Ecto neural progenitor cell (in vitro differentiated cells): ENCODE measurements around the gene FAM83C.
"Not testable (repeated sequence)": the region's sequence is repeated elsewhere in the genome, so short reads cannot be mapped to it uniquely, and the experiment has no call there.

ENCODE experiments used
- DNase-seq: peaks from one replicate; pipeline ENCODE4 v3.0.0-alpha.2; 2018; ENCODE audit warnings: low spot score

FAM83C gene

GRCh38 chr20:35318502-35319157, 26.4 kb upstream of the FAM83C start:
- no peak for DNase-seq

- no peak for DNase-seq
Measured at GRCh38 chr20:35317416-35318210, 25.4 kb upstream of the FAM83C start.

DNA sequence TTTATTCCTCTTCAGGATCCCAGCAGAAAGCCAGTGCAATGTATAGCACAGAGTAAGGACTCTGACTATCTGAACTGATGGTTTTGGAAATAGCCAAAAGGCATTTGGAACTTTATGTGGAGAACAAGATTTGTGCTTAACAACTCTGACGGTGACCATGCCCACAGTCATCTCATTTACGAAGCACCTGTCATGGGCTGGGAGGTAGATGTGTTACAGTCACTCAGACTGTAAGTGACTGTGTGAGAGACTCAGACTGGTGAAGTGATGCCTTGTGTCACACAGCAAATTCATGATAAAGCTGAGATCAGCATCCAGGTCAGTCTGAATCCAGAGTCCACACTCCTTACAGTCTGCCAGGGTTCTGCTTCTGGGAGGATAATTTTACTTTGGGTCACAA, 23.9 kb upstream of the FAM83C start:
- DNase-seq = no peak

- not testable (repeated sequence) for DNase-seq
Measured at GRCh38 chr20:35315632-35316020, 23.4 kb upstream of the FAM83C start.

DNA sequence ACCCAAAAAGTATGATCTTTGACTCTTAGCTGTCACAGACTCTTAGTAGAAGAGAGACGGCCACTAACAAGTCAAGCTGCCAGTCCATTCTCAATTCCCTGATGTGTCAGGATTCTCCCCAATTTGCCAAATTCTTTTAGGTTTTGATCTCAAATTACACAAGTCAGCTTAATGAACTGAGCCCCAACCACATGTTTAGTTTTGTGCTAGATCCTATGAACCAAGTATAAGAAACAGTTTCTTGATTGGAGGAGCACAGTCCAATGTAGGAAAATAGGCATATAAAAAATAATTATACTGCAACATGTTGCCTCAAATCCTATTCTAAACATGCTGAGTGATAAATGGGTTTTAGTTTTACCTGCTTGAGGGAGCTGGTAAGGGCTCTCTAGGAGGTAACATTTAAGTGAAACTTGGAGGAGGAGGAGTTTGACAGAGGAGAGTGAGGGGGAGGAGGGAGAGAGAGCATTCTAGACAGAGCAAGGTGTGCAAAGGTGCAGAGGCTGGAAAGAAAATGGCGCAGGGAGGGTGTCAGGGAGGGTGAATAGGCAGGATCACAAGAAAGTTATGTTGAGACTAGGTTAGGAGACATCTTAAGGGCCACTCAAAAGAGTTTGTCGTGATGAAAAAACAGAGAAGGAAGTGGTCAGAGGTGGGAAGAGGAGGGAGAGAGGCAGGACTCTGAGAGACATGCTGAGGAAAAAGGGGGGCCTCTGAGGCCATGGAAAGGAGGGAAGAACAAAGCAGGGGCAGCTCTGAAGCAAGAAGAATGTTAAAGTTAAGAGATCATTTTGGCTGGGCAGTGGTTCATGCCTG, 22.8 kb upstream of the FAM83C start:
- no peak for DNase-seq

- no peak for DNase-seq
Measured at GRCh38 chr20:35312318-35312717, 20.1 kb upstream of the FAM83C start.

GRCh38 chr20:35311822-35312221, 19.6 kb upstream of the FAM83C start:
- DNase-seq = no peak

DNA sequence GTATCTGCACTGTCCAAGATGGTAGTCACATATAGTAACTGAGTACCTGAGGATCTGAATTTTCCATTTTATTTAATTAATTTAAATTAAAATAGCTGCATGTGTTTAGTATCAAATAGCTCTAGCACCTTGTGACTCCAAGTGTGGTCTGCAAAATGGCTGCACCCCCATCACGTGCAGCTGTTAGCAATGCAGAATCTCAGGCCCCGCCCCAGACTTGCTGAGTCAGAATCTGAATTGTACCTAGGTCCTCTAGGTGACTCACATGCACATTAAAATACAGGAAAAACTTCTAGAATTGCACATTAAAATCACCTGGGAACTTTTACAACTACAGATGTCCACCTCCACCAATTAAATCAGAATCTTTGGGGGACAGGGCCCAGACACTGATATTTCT, 19.2 kb upstream of the FAM83C start:
- DNase-seq = no peak

DNA sequence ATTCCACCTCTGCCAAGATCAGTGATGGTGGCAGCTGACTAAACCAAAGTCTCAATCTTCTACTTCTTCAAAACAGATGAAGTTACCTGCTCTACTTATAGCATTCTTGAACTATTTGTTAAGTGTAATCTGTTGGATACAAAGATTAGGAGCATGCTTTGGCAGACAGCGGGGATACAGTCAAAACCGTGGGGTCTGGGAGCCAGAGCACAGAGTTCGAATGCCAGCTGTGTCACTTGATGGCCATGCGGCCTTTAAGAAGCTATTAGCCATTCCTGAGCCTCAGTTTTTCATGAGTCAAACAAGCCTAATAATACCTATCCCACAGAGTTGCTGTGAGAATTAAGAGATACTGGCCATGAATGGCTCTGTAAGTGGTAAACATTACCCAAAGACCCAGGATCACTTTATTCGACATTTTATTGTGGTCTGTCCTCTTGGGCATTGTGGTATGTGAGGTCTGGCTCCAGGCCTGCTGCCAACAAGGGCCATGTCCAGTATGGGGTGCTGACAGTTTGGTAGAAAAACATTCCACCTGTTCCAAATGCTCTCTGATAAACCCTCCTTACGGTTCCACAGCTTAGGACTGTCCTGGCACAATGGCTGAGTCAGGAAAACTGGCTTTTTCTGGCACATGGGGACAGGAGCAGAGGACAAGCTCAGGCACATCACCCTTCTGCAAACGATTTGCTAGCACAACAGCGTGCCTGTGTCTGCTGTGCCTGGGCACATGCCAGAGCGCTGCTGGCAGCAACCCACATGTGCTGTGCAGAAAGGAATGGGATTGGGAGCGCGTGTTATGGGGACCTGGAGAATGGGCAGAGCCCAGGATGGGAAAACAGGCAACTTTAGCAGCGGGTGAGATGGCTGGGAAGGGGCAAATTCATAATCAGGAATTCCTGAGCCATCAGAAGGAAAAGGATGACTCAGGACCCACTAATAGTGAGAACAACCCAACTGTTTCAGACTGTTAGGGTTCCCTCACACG, 15.7 kb upstream of the FAM83C start:
- no peak for DNase-seq

- peak; percentile 71 for DNase-seq
Measured at GRCh38 chr20:35306931-35307517, 14.8 kb upstream of the FAM83C start.

DNA sequence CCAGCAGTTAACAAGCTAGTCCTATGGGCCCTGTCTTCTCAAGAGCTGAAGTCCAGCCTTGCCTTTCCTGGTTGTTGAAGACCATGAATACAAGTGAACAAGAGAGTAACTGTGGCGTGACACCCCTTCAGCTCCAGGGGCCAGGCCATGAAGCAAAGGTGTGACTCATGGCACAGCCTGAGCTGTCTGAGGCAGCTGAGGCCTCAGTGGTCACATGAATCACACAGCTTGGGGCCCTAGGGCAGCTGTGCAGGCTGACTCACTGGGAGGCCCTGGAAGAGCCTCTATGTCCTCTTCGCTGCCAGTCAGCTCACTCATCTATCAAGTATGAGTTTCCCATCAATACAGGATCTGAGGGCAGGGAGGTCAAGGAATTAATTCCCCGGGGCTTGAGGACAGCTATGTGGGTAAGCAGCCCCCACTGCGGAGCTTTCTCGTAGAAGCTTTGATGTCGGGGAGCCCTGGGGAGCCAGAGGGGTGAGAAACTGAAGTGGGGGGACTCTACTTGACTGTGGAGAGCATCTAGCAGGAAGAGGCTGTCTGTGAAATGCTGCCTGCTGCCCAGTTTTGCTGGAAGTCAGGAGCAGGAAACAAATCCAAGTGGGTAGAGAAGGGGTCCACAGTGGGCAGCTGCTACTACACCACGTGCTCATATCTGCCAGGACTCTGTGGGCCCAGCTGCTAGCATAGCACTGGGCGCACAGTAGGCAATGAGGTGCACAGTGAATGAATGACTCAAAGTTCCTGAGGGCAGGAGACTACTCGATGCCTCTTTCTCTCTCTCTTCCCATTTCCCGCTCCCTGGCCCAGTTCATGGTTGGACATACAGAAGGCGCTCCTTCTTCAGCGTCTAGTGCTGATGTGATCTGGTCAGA, 13.7 kb upstream of the FAM83C start:
- DNase-seq = no peak

GRCh38 chr20:35304956-35305355, 12.7 kb upstream of the FAM83C start:
- no peak for DNase-seq

DNA sequence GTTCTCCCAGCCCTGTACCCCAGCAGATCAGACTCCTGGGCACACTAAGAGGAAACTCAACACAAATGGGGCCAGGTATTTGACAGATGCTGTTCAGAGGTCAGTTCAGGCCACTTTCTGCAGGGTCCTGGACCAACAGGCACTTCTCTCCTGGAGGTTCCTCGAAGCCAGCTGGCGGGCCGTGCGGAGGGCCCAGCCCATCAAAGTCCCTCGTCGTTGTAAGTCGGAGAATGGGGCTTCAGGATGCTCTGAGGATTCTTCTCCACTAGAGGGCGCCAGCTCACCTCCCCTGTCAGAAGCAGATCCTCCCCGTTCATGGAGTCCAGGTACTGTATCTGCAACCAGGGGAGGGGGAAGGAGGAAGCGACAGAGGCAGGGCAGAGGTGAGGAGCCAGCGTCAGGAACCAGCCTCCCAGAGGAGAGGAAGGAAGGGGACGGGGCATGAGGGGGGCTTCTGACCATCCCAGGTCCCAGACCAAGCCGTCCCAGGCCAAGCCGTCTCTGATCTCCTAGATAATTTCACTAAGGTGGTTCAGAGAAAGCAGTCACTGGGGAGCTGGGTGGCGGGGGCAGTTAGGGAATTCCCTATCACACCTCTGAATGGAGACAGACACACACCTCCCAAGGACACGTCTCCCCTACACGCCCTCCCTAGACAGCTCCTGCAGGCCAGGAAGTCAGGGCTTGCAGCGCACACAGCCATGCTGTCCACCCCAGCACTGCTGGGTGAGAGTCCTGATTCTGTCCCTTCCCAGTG, 11.7 kb upstream of the FAM83C start:
- DNase-seq = peak; percentile 87

DNA sequence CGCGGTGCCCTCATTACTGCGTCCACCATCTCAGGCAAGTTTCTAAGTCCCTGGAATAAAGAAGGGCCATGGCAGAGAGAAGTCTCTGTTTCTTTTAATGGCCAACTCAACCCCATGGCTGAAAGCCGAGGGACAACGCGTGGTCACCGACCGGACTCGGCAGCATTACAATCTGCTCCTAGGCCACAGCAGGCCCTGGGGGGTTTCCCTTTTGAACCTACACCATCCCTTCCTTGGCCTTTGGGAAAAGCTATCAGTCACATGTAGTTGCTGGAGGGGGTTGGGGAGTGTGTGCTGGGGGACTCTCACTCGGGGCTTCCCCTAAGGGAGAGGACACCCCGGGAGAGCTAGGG, 11.1 kb upstream of the FAM83C start:
- no peak for DNase-seq

DNA sequence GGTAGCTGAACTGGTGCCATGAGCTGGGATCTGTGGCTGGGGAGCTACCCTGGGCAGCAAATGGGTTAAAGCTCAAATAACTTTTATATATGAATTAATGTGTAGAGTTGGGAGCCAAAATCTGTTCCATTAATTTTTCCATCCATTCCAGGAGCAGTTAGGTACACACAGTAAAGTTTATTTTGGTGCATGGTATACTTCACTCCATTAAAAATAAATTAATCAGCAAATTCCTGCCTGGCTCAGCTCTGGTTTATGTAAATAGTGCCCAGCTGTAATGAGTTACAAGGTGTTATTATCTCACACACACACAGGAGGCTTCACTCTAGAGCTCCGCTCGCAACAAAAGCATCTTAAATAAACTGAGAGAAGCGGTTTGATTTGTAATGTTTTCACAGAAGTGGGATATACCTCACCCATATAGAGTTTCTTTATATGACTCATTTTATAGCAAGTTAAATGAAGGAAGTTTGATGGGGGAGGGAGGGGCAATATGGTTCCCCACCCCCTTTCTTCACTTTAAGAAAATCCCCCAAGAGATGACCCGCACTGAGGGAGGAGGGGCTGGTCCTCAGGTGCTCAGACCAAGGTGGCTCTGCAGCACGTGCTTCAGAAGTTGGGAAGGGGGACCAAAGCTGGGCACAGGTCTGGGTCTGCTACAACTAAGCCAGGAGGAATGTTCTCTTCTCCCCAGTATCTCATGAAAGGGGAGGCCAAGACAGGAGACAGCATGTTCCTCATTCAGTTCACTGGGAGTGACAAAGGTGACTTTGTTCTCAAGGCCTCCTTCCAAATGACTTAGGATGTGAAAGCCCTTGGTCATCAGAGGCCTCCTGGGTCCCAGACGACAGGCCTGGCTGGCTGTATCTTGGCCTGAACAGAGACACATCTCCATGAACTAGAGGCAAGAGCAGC, 10.5 kb upstream of the FAM83C start:
- DNase-seq = no peak

- DNase-seq = no peak
Measured at GRCh38 chr20:35301426-35301825, 9.2 kb upstream of the FAM83C start.

- no peak for DNase-seq
Measured at GRCh38 chr20:35300469-35301262, 8.4 kb upstream of the FAM83C start.

- no peak for DNase-seq
Measured at GRCh38 chr20:35299780-35300179, 7.6 kb upstream of the FAM83C start.
